ENCODE data around the gene CLK4. TPM values are rescaled to one million over a fixed set of nuclear protein-coding genes. Genes with fewer than 3 reads are reported as not detected.

CLK4 gene
- total and polyA plus RNA-seq, 2 of the 8 experiments (the other 6 are each of a cell fraction or from before 2014, with no cell fraction given) = 8.1 to 12.6 TPM

DNA sequence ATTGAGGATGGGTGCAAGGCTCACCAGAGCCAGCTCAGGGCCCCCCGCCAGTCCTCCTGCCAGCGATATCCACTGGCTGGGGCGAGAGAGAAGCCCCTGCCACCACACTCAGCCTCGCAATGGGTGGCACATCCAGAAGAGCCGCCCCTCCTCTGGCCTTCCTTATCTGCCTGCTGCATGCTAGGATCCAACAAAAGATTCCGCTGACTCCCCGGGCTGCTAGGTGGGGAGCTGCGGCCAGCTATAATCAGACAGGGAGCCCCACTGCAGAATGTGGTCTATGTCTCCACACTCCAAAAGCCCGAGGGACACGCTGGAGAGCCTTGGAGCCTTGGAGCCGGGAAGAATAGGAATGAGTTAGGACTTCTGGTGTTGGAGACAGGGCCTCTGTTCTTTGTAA lies 69.4 kb downstream of the CLK4 start (continued):
- no peak for TF ChIP-seq TBP (IDR thresholded peaks at IDR 0.05; ENCODE audit: low read depth, low read length)
- TF ChIP-seq POLR2AphosphoS5 (IDR thresholded peaks at IDR 0.05; ENCODE audit: low read depth, low read length) = no peak

All from H1 (cell line).